Mucosa of rectum (tissue), 2 donors: ENCODE results near the gene SUOX.

ENCODE experiments used
- H3K27ac ChIP-seq, 2 donors: one replicate each; pipeline ENCODE4 v1.7.0; 2013; ENCODE audit warnings: inconsistent platforms in 2 of 2, low read depth in 2 of 2, low read length in 2 of 2
- H3K27me3 ChIP-seq, 2 donors: one replicate each; pipeline ENCODE4 v1.7.0; 2013; ENCODE audit warnings: low read length in 2 of 2; ENCODE audit not compliant: control insufficient read depth in 2 of 2, insufficient read depth in 2 of 2
- H3K36me3 ChIP-seq, 2 donors: one replicate each; pipeline ENCODE4 v1.7.0; 2013; ENCODE audit warnings: low read length in 2 of 2; ENCODE audit not compliant: control insufficient read depth in 2 of 2, insufficient read depth in 2 of 2
- H3K4me1 ChIP-seq, 2 donors: one replicate each; pipeline ENCODE4 v1.7.0; 2013; ENCODE audit warnings: low read length in 2 of 2, mild to moderate bottlenecking in 1 of 2; ENCODE audit not compliant: control insufficient read depth in 2 of 2, insufficient read depth in 2 of 2
- H3K4me3 ChIP-seq, 2 donors: one replicate each; pipeline ENCODE4 v1.7.0; 2013; ENCODE audit warnings: low read length in 2 of 2
- H3K9ac ChIP-seq, 2 donors: one replicate each; pipeline ENCODE4 v1.7.0; 2013; ENCODE audit warnings: low read length in 2 of 2, low read depth in 1 of 2, mild to moderate bottlenecking in 1 of 2
- H3K9me3 ChIP-seq, 2 donors: one replicate each; pipeline ENCODE4 v1.7.0; 2013; ENCODE audit warnings: low read length in 2 of 2; ENCODE audit not compliant: control insufficient read depth in 2 of 2
- donor health status: healthy.
- donor health status: Normal muscosa, but diverticular disease.

SUOX gene

GRCh38 chr12:56017181-56017580, 20.1 kb downstream of the SUOX start:
- H3K9me3 ChIP-seq = no peaks in the 10 kb centered on the region
- H3K27me3 ChIP-seq = no peaks in the 10 kb centered on the region
- no peak overlapping the region for H3K4me3 ChIP-seq
- peaks cover 3 to 13% of the 10 kb centered on the region in 2 donors for H3K4me1 ChIP-seq
- no peak overlapping the region for H3K9ac ChIP-seq
- H3K36me3 ChIP-seq = no peaks in the 10 kb centered on the region
- H3K27ac ChIP-seq = no peak overlapping the region

DNA sequence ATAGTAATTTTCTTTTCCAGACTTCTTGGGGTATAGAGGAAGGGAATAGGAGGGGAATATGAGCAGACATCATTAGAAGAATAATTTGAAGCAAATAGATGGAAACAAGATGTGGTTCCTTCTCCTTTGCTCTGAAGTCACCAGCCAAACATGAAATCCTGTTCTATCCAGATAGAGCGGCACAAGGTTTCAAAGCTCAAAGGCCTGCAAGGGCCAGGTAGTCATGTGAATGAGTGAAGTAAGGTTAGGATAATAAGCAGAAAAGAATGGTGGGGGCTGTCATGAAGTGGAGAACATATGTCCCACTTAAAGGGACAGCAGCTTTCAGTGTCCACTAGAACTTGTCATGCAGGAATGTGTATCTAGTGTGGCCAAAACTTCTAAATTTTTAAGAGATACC, 21.3 kb downstream of the SUOX start:
- Histone ChIP-seq H3K9ac (no peak overlapping the region), H3K4me3 (no peak overlapping the region), H3K9me3 (no peaks in the 10 kb centered on the region), H3K27me3 (no peaks in the 10 kb centered on the region), H3K4me1 (peaks cover 3 to 13% of the 10 kb centered on the region in 2 donors), H3K36me3 (no peaks in the 10 kb centered on the region), H3K27ac (no peak overlapping the region)

DNA sequence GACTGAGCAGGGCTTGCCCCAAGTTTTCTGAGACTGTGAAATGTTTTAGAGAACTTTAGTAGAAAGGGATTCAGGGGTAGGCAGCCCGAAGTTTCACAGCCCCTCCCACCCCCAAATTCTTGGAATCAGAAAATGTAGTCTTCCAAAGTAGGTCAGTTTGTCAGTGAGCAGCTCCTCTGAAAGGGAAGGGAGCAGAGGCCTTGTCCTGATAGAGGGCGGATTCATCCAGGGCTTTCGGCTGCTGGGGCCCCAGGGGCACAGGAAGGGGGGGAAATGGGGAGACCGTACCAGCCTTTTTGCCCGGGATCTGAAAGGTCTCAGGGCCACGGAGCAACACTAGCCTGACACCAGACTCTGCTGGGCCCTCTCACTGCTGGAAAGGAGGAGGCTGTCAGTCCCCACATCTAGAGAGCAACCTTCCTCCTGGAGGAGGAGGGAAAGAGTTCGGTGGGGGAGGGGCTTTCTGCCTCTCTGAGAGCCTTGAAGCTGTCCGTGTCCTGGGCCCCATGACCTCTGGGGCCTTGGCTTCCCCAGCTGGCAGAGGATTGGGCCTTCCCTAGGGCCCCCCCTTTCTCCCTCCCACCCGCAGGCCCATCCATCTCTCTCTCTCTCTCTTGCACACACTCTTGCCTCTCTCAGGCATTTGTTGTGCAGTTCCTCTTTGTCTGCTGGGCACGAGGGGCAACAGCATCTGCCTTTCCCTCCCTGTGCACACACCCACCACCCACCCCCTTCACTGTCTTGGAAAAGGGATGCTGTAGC, 23.5 kb downstream of the SUOX start, which contains the start of gene IKZF4:
IKZF4 (plus strand) TSS at position 621 of the 762 bp plus-strand sequence. CDS start 451 bp downstream, outside the sequence.
- no peaks in the 10 kb centered on the region for H3K27me3 ChIP-seq
- peak within 1 kb of the TSS; percentile 5 to 51 for H3K4me3 ChIP-seq
- H3K36me3 ChIP-seq = peaks cover 0 to 5% of the 10 kb centered on the region in 2 donors
- H3K27ac ChIP-seq = peak within 1 kb of the TSS; percentile 0 to 53
- H3K4me1 ChIP-seq = no peaks in the 10 kb centered on the region
- peak within 1 kb of the TSS in 1 of 2 donors; percentile 10 for H3K9ac ChIP-seq
- H3K9me3 ChIP-seq = no peaks in the 10 kb centered on the region

DNA sequence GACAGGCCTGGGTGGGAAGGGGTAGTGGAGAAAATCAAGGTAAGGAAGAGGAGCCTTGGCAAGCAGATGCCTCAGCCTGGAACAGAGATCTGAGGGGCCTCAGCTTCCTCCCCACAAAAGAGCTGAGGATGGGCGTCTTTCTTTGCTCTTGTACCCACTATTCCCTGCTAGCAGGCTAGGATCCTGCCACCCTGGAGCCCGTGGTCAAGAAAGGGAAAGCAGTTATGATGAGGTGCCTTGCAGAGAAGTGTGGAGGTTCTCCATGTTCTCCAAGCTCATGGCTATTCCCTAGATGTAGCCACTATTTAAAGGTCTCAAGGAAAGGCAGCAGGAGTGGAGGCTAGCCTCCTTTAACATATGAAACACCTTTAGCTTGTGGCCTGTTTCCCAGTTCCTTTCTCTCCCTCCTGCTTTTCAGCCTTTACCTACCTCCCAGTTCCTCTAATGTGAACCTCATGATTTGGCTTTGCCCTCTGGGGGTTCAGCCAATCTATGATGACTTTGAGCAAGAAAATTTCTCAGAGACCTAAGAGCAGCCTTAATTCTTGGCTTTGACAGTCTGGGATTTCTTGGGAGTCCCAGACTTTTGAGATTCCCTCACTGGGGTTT, 24.9 kb downstream of the SUOX start:
- Histone ChIP-seq H3K36me3 (peaks cover 0 to 5% of the 10 kb centered on the region in 2 donors), H3K27me3 (no peaks in the 10 kb centered on the region), H3K4me1 (no peaks in the 10 kb centered on the region), H3K9ac (peak overlapping the region in 1 of 2 donors; percentile 10), H3K9me3 (no peaks in the 10 kb centered on the region), H3K4me3 (peak overlapping the region in 1 of 2 donors; percentile 34), H3K27ac (peak overlapping the region in 1 of 2 donors; percentile 53)

DNA sequence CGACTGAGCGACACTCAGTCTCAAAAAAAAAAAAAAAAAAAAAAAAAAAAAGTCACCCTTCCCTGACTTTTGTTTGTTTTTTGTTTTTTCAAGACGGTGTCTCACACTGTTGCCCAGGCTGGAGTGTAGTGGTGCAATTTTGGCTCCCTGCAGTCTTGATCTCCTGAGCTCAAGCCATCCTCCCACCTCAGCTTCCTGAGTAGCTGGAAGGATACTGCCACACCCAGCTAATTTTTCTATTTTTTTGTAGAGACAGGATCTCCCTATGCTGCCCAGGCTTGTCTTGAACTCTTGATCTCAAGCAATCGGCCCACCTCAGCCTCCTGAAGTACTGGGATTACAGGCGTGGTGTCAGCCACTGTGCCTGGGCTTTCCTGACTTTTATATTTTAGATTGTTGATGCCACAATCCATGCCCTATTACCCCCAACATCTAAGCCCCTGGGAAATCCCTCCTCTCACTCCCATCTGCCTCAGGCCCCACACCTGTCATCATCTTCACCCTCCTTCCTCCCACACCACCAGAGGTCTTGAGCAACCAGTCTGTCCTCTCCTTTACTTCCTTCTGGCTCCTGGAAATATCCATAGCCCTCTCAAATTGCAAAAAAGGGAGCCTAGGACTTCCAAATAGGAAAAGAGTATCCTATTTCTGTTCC, 31.6 kb downstream of the SUOX start:
- Histone ChIP-seq H3K27me3 (no peaks in the 10 kb centered on the region), H3K9ac (no peak overlapping the region), H3K9me3 (no peaks in the 10 kb centered on the region), H3K27ac (no peak overlapping the region), H3K36me3 (peaks cover 8 to 19% of the 10 kb centered on the region in 2 donors), H3K4me1 (peaks cover 0 to 3% of the 10 kb centered on the region in 2 donors), H3K4me3 (no peak overlapping the region)

GRCh38 chr12:56029166-56029519, 32.1 kb downstream of the SUOX start:
- no peak overlapping the region for H3K27ac ChIP-seq
- H3K27me3 ChIP-seq = no peaks in the 10 kb centered on the region
- H3K4me3 ChIP-seq = no peak overlapping the region
- no peak overlapping the region for H3K9ac ChIP-seq
- H3K4me1 ChIP-seq = peaks cover 0 to 3% of the 10 kb centered on the region in 2 donors
- H3K36me3 ChIP-seq = peaks cover 8 to 19% of the 10 kb centered on the region in 2 donors
- H3K9me3 ChIP-seq = no peaks in the 10 kb centered on the region

DNA sequence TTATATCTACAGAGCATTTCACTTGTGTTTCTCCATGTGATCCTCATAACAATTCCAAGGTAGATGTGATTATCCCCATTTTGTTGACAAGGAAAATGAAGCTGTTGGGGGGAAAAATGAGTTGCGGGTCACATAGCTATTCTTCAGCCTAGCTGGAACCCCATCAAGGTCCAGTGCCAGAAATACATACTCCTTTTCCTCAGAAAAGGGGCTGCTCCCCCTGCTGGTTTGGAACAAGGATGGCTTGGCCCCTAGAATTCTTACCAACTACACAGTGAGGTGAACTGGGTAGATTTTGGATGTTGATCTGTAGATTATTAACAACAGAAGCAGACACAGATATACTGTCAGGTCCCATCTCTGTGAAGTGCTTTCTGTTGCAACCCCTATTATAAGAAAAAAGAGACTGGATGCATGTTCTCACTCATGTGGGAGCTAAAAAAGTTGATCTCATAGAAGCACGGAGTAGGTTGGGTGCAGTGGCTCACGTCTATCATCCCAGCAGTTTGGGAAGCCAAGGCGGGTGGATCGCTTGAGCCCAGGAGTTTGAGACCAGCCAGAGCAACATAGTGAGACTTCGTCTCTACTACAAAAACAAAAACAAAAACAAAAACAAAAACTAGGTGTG, 32.7 kb downstream of the SUOX start:
- Histone ChIP-seq H3K4me1 (peaks cover 0 to 3% of the 10 kb centered on the region in 2 donors), H3K27me3 (no peaks in the 10 kb centered on the region), H3K9me3 (no peaks in the 10 kb centered on the region), H3K4me3 (no peak overlapping the region), H3K27ac (no peak overlapping the region), H3K9ac (no peak overlapping the region), H3K36me3 (peaks cover 3 to 19% of the 10 kb centered on the region in 2 donors)

- Histone ChIP-seq H3K4me1 (peaks cover 0 to 3% of the 10 kb centered on the region in 2 donors), H3K27ac (no peak overlapping the region), H3K36me3 (peaks cover 6 to 26% of the 10 kb centered on the region in 2 donors), H3K27me3 (no peaks in the 10 kb centered on the region), H3K9me3 (no peaks in the 10 kb centered on the region), H3K9ac (no peak overlapping the region), H3K4me3 (no peak overlapping the region)
Measured at GRCh38 chr12:56031987-56032386, 34.9 kb downstream of the SUOX start.

DNA sequence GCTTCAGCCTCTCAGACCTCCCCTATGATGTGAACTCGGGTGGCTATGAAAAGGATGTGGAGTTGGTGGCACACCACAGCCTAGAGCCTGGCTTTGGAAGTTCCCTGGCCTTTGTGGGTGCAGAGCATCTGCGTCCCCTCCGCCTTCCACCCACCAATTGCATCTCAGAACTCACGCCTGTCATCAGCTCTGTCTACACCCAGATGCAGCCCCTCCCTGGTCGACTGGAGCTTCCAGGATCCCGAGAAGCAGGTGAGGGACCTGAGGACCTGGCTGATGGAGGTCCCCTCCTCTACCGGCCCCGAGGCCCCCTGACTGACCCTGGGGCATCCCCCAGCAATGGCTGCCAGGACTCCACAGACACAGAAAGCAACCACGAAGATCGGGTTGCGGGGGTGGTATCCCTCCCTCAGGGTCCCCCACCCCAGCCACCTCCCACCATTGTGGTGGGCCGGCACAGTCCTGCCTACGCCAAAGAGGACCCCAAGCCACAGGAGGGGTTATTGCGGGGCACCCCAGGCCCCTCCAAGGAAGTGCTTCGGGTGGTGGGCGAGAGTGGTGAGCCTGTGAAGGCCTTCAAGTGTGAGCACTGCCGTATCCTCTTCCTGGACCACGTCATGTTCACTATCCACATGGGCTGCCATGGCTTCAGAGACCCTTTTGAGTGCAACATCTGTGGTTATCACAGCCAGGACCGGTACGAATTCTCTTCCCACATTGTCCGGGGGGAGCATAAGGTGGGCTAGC, 37.7 kb downstream of the SUOX start:
- Histone ChIP-seq H3K4me1 (no peaks in the 10 kb centered on the region), H3K4me3 (no peak overlapping the region), H3K9ac (no peak overlapping the region), H3K9me3 (no peaks in the 10 kb centered on the region), H3K27ac (no peak overlapping the region), H3K27me3 (no peaks in the 10 kb centered on the region), H3K36me3 (peaks cover 6 to 19% of the 10 kb centered on the region in 2 donors)
